ENCODE data around the gene PTPRG. TPM values are rescaled to one million over a fixed set of nuclear protein-coding genes. Genes with fewer than 3 reads are reported as not detected.

PTPRG gene
- total and polyA plus RNA-seq, 10 of the 15 experiments (the other 5 are each of a cell fraction or from before 2014, with no cell fraction given) = 0.29 to 20.7 (median 1.4) TPM

- DNase-seq (ENCODE audit: low read depth, low spot score) (no peak), ATAC-seq (no peak), FAIRE-seq (no peak)
- TF ChIP-seq TBL1XR1 (IDR thresholded peaks at IDR 0.05; ENCODE audit: low read depth, low read length) = no peak
- no peak for TF ChIP-seq RBBP5 (conservative IDR thresholded peaks at IDR 0.05)
- TF ChIP-seq E2F8 (IDR thresholded peaks at IDR 0.05; ENCODE audit: low read depth, partially characterized antibody) = no peak
- no peak for TF ChIP-seq FOXK2 (IDR thresholded peaks at IDR 0.05)
- TF ChIP-seq CBX3 (IDR thresholded peaks at IDR 0.05; ENCODE audit: borderline replicate concordance, low read depth) = no peak
- no peak for TF ChIP-seq NFYB (IDR thresholded peaks at IDR 0.05; ENCODE audit: insufficient read depth, low read depth, low read length)
- no peak for TF ChIP-seq FOS (IDR thresholded peaks at IDR 0.05; ENCODE audit: borderline replicate concordance, extremely low read depth, insufficient read length)
- in situ Hi-C loops (cut with MboI) (no loop called here), intact Hi-C loops (cut with micrococcal nuclease; ENCODE audit: unreplicated experiment) (no loop called here)
- H3K36me3 ChIP-seq (ENCODE audit: control insufficient read depth in 2 of 2, insufficient read depth in 2 of 2, low read length in 1 of 2) = no peaks in the 10 kb centered on the region
- ChIA-PET SMC1A (ENCODE audit: uncharacterized antibody, unreplicated experiment) (interaction anchor here (0.6 to 2.1 kb wide), 4 partner anchors 18 to 1519 kb away, joined by 3 to 4 read pairs (median 3); no protein-coding TSS in a partner anchor), RAD21 (ENCODE audit: unreplicated experiment) (interaction anchor here (1.3 to 1.5 kb wide), 3 partner anchors 98 to 225 kb away, joined by 3 to 4 read pairs (median 4); no protein-coding TSS in a partner anchor), CTCF (interaction anchor here (1.1 to 3.8 kb wide), 4 partner anchors 14 to 134 kb away, joined by 3 to 18 read pairs (median 6); no protein-coding TSS in a partner anchor), POLR2A (no interaction called here)
- H3K9me3 ChIP-seq (replicated peaks; ENCODE audit: control insufficient read depth, insufficient read depth, low read length) = no peaks in the 10 kb centered on the region
- no peak overlapping the region for H3K4me3 ChIP-seq
- H2AFZ ChIP-seq (ENCODE audit: control insufficient read depth, low read depth, low read length) = no peak overlapping the region
- H3K4me1 ChIP-seq (ENCODE audit: control insufficient read depth, insufficient read depth, low read length) = no peaks in the 10 kb centered on the region
- no TSS peak for BruUV-seq (replicated peaks)
- H4K20me1 ChIP-seq (ENCODE audit: control insufficient read depth, insufficient read depth) = no peaks in the 10 kb centered on the region
- no peak overlapping the region for H3K27ac ChIP-seq (ENCODE audit: control insufficient read depth, insufficient read depth)
- WGBS (ENCODE audit: insufficient coverage, insufficient replicate concordance, low lambda C conversion rate, missing lambda C conversion rate) = 79% methylated on average over 3 of the region's 3 CpGs
- H3K9ac ChIP-seq (ENCODE audit: control insufficient read depth, insufficient read depth, low read length) = no peak overlapping the region
- H3K27me3 ChIP-seq (replicated peaks in 1 of 2; ENCODE audit: control insufficient read depth in 2 of 2, insufficient read depth in 2 of 2, low read length in 1 of 2) = no peaks in the 10 kb centered on the region
- H3K79me2 ChIP-seq (ENCODE audit: control insufficient read depth, insufficient read depth, low read length) = no peaks in the 10 kb centered on the region
- H3K4me2 ChIP-seq (ENCODE audit: control insufficient read depth, insufficient read depth) = no peak overlapping the region
These were observed 773.8 kb downstream of the PTPRG start for GRCh38 chr3:62335196-62335595.
